Lung microvascular endothelial cell (primary cell): ENCODE results near the gene SLC6A4. TPM values are rescaled to one million over a fixed set of nuclear protein-coding genes. Genes with fewer than 3 reads are reported as not detected.

Experiments
- DNase-seq, 2 donors: peaks; one replicate each; pipeline versions ENCODE4 v3.0.0 to v3.0.0-alpha.2; 2010; ENCODE audit warnings: low read depth in 2 of 2
- total RNA-seq: library from RNA; depleted of rRNA; stranded (reverse); fragments of >200 nt; gene quantifications from 2 replicates; pipeline ENCODE4 v1.2.1, GENCODE V29; 2014

Gene SLC6A4
- total RNA-seq, 1 donor from 2014 or later, result 5.0 TPM

DNA sequence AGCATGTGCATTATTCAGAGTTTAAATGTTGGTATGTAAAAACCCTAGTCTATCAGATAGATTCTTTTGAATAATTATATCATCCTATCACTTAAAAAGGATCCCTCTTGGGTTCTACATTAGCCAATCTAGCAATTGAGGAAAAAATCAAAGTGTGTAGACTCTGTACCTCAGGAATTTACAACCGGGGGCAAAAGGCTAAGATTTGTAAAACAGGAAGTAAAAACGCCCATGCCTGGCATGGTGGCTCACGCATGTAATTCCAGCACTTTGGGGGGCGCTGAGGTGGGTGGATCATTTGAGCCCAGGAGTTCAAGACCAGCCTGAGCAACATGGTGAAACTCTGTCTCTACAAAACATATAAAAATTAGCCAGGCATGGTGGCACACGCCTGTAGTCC, 58.6 kb downstream of the SLC6A4 start:
- no peak for DNase-seq

DNA sequence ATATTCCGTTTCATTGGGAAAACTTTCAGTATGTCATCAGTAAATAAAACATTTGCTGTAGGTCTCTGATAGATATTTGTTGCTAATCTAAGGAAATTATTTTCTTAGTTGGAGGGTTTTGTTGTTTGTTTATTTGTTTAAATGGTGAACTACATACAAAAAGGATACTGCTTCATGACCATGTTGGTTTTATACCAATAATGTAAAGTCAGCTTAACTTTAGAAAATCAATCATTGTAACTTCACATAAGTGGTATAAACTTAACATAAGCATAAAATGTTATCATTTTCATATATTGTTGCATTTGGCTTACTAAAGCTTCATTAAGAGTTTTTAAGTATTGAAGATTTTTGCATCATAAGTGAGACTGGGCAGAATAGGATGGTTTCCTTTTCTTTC, 60.9 kb downstream of the SLC6A4 start:
- DNase-seq, result no peak

DNA sequence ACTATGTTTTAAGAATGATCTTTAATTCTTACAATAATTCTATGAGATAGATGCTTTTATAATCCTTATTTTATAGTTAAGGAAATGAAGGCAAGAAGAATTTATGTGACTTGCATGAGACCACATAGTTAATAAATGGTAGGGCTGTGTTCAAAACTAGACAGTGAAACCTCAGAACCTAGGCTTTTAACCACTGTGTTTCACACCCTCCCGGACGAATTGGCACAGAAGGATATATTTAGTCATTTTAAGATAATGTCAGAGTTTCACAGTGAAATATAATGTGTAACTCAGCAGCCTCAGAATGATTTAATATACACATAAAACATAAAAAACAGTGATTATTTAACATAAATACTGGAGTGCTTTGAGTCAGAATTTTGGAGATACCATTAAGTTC, 61.8 kb downstream of the SLC6A4 start:
- no peak for DNase-seq

DNA sequence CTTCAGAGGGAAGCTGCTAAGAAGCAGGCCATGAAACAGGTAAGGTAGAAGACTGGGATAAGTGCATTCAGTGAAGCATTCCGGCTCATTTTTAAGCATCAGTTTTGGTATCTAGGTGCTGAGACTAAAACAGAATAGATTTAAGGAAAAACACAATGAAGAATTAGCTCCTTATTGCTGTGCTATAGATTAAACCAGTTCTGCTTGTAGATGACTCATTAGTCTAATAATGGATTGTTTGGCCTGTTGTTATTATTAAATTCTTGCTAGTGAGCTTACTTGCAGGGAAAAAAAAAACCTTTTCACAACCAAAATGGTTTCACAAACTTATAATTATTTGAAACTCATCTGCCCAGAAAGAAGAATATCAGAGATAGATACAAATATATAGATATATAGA, 62.9 kb downstream of the SLC6A4 start:
- DNase-seq, result no peak

DNA sequence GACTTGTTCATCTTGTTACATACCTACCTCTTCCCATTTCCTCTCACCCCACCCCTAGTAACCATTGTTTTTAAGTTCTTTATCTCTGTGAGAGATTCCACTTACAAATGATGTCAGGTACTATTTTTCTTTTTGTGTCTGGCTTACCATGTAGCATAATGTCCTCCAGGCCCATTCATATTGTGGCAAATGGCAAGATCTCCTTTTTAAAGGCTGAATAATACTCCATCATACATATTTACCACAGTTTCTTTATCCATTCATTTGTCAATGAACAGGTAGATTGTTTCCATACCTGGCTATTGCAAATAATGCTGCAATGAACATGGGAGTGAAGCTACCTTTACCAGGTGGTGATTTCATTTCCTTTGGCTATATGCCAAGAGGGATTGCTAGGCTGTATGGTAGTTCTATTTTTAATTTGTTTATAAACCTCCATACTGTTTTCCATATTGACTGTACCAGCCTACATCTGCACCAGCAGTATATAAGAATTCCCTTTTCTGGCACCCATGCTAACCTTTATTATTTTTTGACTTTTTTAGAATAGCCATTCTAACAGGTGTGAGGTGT, 65.0 kb downstream of the SLC6A4 start:
- peak in 1 of 2 donors; percentile 14 for DNase-seq

DNA sequence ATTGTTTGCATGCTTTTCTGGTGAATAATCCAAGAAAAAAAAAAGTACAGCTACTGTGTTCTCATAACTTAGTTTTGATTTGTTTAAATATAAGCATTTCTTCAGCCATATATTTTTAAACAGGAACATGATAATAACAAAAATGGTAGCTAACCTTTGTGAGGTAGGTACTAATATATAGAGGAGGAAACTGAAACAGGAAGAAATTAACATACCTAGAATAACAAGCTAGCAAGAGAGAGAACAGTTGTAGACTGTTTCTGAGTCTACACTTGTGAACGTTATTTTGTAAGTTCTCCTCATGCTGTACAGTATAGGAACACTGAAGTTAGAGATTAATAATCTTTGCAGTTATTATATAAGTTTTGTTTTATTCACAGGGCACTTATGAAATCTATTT, 69.5 kb downstream of the SLC6A4 start:
- no peak for DNase-seq

DNA sequence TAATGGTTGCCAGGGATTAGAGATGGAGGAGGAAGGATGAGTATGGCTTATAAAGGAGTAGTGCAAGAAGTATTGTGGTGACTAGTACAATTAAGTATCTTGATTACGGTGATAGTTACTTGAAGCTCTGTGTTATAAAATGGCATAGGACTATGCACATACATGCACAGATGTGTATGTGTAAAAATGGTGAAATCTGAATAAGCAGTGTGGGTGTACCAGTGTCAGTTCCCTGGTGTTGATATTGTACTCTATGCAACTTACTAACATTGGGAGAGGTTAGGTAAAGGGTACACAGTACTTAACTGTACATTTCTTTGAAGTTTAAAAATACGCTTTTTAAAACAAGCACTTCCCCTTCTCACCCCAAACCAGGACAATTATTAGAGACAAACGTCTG, 70.3 kb downstream of the SLC6A4 start:
- DNase-seq, result no peak

DNA sequence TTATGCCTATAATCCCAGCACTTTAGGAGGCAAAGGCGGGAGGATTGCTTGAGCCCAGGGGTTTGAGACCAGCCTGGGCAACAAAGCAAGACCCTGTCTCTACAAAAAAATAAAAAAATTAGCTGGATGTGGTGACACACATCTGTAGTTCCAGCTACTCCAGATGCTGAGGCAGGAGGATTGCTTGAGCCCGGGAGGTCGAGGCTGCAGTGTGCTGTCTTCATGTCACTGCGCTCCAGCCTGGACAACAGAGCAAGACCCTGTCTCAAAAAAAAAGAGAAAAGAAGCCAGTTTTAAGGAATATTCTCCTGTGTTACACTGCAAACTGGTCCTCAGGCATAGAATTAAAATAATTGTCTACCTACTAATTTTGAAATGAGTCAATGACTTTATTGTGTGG, 71.0 kb downstream of the SLC6A4 start:
- DNase-seq, result no peak

DNA sequence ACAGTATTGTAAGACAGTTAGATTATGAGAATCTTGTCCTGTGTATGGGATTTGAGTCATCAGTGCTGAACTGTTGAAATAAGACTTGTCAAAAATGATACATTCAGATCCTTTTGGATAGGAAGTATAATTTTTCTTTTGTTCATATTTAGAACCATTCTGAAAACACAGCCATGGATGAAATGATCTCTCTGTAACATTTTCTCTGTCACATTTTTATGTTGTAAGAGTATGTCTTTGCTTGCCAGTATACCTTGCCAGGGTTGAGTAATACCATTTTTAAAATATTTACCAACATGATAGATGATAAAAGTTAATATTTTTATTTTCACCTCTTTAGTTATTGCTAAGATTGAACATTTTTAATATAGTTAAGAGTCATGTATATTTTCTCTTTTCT, 73.9 kb downstream of the SLC6A4 start:
- DNase-seq, result peak in 1 of 2 donors; percentile 12

DNA sequence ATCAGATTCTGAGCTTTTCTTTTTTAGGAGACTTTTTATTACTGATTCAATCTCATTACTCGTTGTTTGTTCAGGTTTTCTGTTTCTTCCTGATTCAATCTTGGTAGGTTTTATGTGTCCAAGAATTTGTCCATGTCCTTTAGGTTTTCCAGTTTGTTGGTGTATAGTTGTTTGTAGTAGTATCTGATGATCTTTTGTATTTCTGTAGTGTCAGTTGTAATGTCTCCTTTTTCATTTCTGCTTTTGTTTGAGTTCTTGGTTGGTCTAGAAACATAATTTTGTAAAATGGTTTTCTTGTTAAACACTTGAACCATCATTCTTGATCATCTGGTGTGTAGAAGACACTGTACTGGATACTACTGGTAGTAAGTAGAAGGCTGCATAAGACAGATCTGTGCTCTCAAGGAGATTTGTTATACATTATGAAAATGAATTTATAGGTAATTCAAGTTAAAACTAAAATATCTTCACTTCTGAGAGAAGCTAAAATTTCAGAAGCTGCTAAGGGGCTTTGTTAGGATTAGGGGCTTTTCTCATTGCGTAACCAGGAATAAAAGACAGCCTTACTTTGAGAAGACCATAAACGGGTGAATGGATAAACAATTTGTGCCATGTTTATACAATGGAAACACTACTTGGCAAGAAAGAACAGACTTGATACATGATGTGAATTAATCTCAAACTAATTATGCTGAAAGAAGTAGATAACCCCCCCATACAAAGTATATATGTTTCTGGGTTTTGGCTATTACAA, 74.9 kb downstream of the SLC6A4 start:
- no peak for DNase-seq

DNA sequence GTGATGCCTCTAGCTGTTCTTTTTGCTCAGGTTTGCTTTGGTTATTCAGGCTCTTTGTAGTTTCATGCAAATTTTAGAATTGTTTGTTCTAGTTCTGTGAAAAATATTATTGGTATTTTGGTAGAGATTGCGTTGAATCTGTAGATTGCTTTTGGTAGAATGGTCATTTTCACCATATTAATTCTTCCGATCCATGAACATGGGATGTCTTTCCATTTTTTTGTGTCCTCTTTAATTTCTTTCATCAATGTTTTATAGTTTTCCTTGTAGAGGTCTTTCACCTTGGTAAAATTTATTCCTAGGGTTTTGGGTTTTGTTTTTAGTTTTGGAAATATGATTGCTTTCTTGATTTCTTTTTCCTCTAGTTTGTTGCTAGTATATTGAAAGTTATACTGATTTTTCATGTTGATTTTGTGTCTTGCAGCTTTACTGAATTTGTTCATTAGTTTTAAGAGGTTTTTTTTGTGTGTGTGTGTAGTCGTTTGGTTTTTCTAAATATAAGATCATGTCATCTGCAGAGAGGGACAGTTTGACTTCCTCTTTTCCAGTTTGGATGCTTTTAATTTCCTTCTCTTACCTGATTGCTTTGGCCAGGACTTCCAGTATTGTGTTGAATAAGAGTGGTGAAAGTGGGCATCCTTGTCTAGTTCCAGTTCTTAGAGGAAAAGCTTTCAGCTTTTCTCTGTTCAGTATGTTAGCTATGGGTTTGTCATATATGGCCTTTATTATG, 76.4 kb downstream of the SLC6A4 start:
- no peak for DNase-seq

DNA sequence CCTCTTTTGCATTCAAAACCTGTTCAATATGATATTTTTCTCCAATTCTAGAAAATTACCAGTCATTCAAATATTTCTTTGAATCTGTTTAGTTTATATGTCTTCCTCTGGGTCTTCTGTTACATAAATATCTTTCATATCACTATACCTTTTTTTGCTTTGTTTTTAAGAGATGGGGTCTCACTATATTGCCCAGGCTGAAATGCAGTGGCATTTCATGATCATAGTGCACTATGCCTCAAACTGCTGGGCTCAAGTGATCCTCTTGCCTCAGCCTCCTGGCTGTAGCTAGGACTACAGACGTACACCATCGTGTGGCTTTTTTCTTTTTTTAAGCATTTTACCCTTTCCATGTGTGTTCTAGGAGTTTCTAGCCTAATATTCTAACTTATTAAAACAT, 80.1 kb downstream of the SLC6A4 start:
- no peak for DNase-seq

DNA sequence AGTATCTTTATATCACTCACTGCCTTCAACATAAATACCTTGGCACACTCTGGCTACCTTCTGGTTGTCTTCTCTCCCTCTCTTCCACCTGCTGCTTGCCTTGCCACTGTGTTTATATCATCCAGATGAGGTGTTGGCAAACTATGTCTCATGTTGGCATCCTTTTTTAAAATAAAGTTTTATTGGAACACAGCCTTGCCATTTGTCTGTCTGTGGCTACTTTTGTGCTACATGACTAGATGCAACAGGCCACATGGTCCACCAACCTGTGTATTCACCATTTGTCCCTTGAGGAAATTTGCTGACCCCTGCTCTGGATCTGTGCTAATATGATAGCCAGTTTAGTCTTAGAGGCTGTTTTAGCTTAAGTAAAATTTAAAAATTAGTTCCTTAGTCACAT, 82.0 kb downstream of the SLC6A4 start:
- DNase-seq, result no peak

DNA sequence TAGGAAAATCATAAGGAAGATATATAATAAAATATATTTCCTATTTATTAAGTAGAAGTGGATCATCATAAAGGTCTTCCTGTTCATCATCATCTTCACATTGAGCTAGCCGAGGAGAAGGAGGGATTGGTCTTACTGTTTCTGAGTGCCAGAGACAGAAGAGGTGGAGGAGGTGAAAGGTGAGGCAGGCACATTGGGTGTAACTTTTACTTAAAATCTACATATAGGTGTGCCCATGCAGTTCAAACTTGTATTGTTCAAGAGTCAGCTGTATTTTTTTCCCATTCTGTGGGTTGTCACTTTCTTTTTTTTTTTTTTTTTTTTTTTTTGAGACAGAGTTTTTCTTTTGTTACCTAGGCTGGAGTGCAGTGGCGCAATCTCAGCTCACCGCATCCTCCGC, 84.0 kb downstream of the SLC6A4 start:
- no peak for DNase-seq

DNA sequence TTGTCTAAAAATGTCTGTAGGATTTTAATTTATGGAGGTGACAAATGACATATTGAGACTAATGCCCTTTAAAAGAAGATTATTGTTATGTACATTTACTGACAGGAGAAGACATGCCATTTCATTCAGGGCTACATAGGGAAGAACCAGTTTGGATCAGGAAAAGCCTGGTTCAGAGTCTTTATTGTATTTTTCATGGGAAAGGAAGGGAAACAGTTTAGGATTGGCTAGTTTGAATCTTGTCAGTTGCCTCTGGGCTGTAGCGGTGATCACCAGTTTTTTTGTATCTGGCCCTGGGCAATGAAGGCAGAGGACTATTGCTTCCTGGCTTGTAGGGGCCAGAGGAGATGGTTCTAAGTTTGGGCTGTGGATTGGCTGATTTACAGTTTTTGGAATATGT, 87.1 kb downstream of the SLC6A4 start:
- DNase-seq, result no peak

DNA sequence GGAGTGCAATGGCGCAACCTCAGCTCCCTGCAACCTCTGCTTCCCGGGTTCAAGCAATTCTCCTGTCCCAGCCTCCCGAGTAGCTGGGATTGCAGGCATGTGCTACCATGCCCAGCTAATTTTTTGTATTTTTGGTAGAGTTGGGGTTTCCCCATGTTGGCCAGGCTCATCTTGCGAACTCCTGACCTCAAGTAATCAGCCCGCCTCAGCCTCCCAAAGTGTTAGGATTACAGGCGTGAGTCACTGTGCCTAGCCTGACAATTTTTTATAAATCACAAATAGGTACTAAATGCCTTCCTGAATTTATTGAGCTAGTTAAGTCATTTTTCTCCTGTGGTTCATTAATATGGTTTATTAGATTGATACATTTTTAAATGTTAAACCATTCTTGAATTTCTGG, 87.6 kb downstream of the SLC6A4 start:
- DNase-seq, result peak in 1 of 2 donors; percentile 3

Other genes starting within 250 kb of the SLC6A4 start
- 6.5 and 12.5 TPM in 2 replicates for gene NSRP1, start 118.9 kb downstream of the SLC6A4 start, total RNA-seq
- 33.1 and 41.2 TPM in 2 replicates for gene BLMH, start 56.2 kb upstream of the SLC6A4 start, total RNA-seq
- gene TMIGD1, start 98.4 kb upstream of the SLC6A4 start, total RNA-seq, result not detected in 2 replicates
- gene CPD, start 143.2 kb upstream of the SLC6A4 start, total RNA-seq, result 151 and 164 TPM in 2 replicates
- gene GOSR1, start 241.7 kb upstream of the SLC6A4 start, total RNA-seq, result 16.3 and 24.4 TPM in 2 replicates